GM23338 (cell line): ENCODE measurements around the gene PLXNB2. TPM values are rescaled to one million over a fixed set of nuclear protein-coding genes. Genes with fewer than 3 reads are reported as not detected.
A peak's percentile ranks its signal among the peaks of the same experiment; 100 is the strongest.

Source experiments
- ATAC-seq: fragments of 200-7000 bp; cut with Tn5 transposase; 3 replicates; pipeline ENCODE4 v1.9.1; 2020
- DNase-seq: peaks from one replicate; pipeline ENCODE4 v3.0.0-alpha.2; 2015; ENCODE audit warnings: low spot score
- H2AFZ ChIP-seq: fragments of 200-600 bp; sonication (generic); 2 replicates; pipeline ENCODE4 v1.8.0; 2016; ENCODE audit warnings: antibody characterized with exemption, mild to moderate bottlenecking, moderate library complexity
- H3F3A ChIP-seq: fragments of 200-600 bp; sonication (generic); replicated peaks from 2 replicates; pipeline ENCODE4 v1.8.0; 2017; ENCODE audit warnings: antibody characterized with exemption, mixed run types, low read depth
- H3K27ac ChIP-seq: fragments of 200-600 bp; sonication (generic); 2 replicates; pipeline ENCODE4 v1.6.1; 2016; ENCODE audit warnings: low read depth
- H3K27me3 ChIP-seq: fragments of 200-600 bp; sonication (generic); 2 replicates; pipeline ENCODE4 v1.8.0; 2016; ENCODE audit warnings: mild to moderate bottlenecking, mixed run types, moderate library complexity; ENCODE audit not compliant: insufficient read depth
- H3K36me3 ChIP-seq: fragments of 200-600 bp; sonication (generic); 2 replicates; pipeline ENCODE4 v1.8.0; 2016; ENCODE audit warnings: mild to moderate bottlenecking; ENCODE audit not compliant: insufficient read depth
- H3K4me1 ChIP-seq: fragments of 200-600 bp; sonication (generic); 2 replicates; pipeline ENCODE4 v1.8.0; 2016; ENCODE audit warnings: mild to moderate bottlenecking, moderate library complexity; ENCODE audit not compliant: insufficient read depth
- H3K4me2 ChIP-seq: fragments of 200-600 bp; sonication (generic); 2 replicates; pipeline ENCODE4 v1.7.1; 2017; ENCODE audit warnings: mixed run types
- H3K4me3 ChIP-seq: fragments of 200-600 bp; sonication (generic); 2 replicates; pipeline ENCODE4 v1.6.1; 2016; ENCODE audit warnings: mixed run types
- H3K79me2 ChIP-seq: fragments of 200-600 bp; sonication (generic); replicated peaks from 2 replicates; pipeline ENCODE4 v1.8.0; 2017; ENCODE audit warnings: mild to moderate bottlenecking; ENCODE audit not compliant: insufficient read depth
- H3K9me2 ChIP-seq: fragments of 200-600 bp; sonication (generic); 2 replicates; pipeline ENCODE4 v1.8.0; 2017; ENCODE audit not compliant: insufficient read depth
- H4K20me1 ChIP-seq: fragments of 200-600 bp; sonication (generic); replicated peaks from 2 replicates; pipeline ENCODE4 v1.8.0; 2017; ENCODE audit warnings: mild to moderate bottlenecking; ENCODE audit not compliant: insufficient read depth
- H3K27ac Mint-ChIP-seq: 2 replicates; pipeline ENCODE4 v1.8.0; 2020; ENCODE audit warnings: inconsistent platforms, mild to moderate bottlenecking, moderate library complexity, mixed read lengths
- H3K27me3 Mint-ChIP-seq: 3 replicates; pipeline ENCODE4 v1.8.0; 2022; ENCODE audit warnings: low read depth, mild to moderate bottlenecking, moderate library complexity, mixed read lengths, inconsistent platforms; ENCODE audit not compliant: insufficient read depth, poor library complexity
- H3K36me3 Mint-ChIP-seq: 3 replicates; pipeline ENCODE4 v1.8.0; 2021; ENCODE audit warnings: low read depth, mild to moderate bottlenecking, inconsistent platforms, moderate library complexity, mixed read lengths
- H3K4me1 Mint-ChIP-seq: 3 replicates; pipeline ENCODE4 v1.8.0; 2020; ENCODE audit warnings: mild to moderate bottlenecking, inconsistent platforms, mixed read lengths
- H3K4me3 Mint-ChIP-seq: 3 replicates; pipeline ENCODE4 v1.8.0; 2021; ENCODE audit warnings: moderate library complexity, mild to moderate bottlenecking, inconsistent platforms, mixed read lengths
- H3K9me3 Mint-ChIP-seq: 3 replicates; pipeline ENCODE4 v1.8.0; 2020; ENCODE audit warnings: moderate library complexity, mild to moderate bottlenecking, inconsistent platforms, mixed read lengths
- JUNB ChIP-seq: IDR thresholded peaks from one replicate; pipeline ENCODE4 v1.6.1; 2016; ENCODE audit warnings: antibody characterized with exemption; ENCODE audit not compliant: unreplicated experiment
- ZNF114 ChIP-seq: fragments of 250-450 bp; sonication (Bioruptor Pico); IDR thresholded peaks from 2 replicates; pipeline ENCODE4 v1.5.0; 2020; ENCODE audit warnings: mild to moderate bottlenecking, moderate library complexity
- polyA plus RNA-seq: library from polyadenylated mRNA; unstranded; fragments of >200 nt; fragmentation: Nextera tagmentation; extraction: Ambion mirVana; gene quantifications from 2 replicates; pipeline ENCODE4 v1.2.1, GENCODE V29; 2016
- total RNA-seq: library from RNA; depleted of rRNA; stranded (reverse); fragments of >200 nt; shearing (Covaris generic); gene quantifications from 2 replicates; pipeline ENCODE4 v1.2.3, GENCODE V29; 2014
- TF ChIP-seq, protein P1 (sequence below), 2 experiments: fragments of 200-600 bp in 1 of 2; sonication (generic) in 1 of 2; conservative IDR thresholded peaks; 2 replicates each; pipeline versions ENCODE4 v1.5.1 to v1.6.1; 2016 to 2017; ENCODE audit warnings: antibody characterized with exemption in 2 of 2, low read depth in 2 of 2, mild to moderate bottlenecking in 2 of 2, moderate library complexity in 1 of 2
- TF ChIP-seq, protein P2 (sequence below): IDR thresholded peaks from 2 replicates; pipeline ENCODE4 v1.6.1; 2016; ENCODE audit warnings: antibody characterized with exemption

Gene PLXNB2
- total and polyA plus RNA-seq, 2 experiments from 2014 or later = 29.1 to 66.3 TPM

DNA sequence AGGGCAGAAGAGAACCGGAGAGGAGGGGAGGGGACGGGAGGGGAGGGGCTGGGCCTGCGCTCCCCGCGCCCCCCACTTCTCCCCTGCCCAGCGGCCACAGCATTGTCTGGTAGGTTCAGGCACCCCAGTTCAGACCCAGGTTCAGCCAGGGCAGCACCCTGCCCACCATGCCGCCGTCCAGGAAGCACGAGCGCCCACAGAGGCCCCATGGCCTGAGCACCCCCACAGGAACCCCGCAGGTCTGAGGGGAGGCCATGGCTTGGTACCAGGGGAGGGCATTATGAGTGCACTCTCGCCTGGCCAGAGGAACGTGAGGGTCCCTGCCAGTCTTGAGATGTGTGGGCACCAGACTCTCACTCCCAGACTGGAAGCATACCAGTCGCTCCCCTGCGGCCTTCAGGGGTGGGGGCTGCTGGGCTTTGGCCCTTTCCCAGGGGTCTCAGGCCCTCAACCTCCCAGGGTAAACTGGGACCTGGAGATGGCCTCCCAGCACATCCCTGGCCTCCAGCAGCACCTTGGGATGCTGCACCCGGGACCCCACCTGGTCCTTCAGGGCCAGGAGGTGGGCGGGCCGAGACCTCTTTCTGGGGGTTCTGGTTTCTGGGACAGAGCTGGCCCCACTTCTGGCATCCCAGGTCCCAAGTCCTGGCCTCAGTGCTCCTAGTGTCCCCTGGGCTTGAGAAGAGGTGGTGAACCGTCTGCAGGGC lies 597 bp upstream of the PLXNB2 start:
- Mint-ChIP-seq H3K4me3 (no peak overlapping the region), H3K27ac (no peak overlapping the region), H3K27me3 (peaks cover 28% of the 10 kb centered on the region), H3K36me3 (no peaks in the 10 kb centered on the region), H3K4me1 (peaks cover 20% of the 10 kb centered on the region), H3K9me3 (no peaks in the 10 kb centered on the region)
- no peak overlapping the region for H3K4me2 ChIP-seq
- H3K27ac ChIP-seq = no peak overlapping the region
- H3F3A ChIP-seq = 0 out of 2 replicates have a peak, but pooled peaks cover 6% of the 10 kb centered on the region
- no peaks in the 10 kb centered on the region for H3K79me2 ChIP-seq
- peaks cover 11% of the 10 kb centered on the region for H3K27me3 ChIP-seq
- TF ChIP-seq, protein P1, sequence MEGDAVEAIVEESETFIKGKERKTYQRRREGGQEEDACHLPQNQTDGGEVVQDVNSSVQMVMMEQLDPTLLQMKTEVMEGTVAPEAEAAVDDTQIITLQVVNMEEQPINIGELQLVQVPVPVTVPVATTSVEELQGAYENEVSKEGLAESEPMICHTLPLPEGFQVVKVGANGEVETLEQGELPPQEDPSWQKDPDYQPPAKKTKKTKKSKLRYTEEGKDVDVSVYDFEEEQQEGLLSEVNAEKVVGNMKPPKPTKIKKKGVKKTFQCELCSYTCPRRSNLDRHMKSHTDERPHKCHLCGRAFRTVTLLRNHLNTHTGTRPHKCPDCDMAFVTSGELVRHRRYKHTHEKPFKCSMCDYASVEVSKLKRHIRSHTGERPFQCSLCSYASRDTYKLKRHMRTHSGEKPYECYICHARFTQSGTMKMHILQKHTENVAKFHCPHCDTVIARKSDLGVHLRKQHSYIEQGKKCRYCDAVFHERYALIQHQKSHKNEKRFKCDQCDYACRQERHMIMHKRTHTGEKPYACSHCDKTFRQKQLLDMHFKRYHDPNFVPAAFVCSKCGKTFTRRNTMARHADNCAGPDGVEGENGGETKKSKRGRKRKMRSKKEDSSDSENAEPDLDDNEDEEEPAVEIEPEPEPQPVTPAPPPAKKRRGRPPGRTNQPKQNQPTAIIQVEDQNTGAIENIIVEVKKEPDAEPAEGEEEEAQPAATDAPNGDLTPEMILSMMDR (conservative IDR thresholded peaks at IDR 0.05; ENCODE audit: low read depth in 2 of 2) = no peak
- TF ChIP-seq ZNF114 (CRISPR knock-in tag) = no peak
- no peak for TF ChIP-seq JUNB
- TF ChIP-seq, protein P2, sequence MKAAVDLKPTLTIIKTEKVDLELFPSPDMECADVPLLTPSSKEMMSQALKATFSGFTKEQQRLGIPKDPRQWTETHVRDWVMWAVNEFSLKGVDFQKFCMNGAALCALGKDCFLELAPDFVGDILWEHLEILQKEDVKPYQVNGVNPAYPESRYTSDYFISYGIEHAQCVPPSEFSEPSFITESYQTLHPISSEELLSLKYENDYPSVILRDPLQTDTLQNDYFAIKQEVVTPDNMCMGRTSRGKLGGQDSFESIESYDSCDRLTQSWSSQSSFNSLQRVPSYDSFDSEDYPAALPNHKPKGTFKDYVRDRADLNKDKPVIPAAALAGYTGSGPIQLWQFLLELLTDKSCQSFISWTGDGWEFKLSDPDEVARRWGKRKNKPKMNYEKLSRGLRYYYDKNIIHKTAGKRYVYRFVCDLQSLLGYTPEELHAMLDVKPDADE = no peak
- H2AFZ ChIP-seq = no peak overlapping the region
- peaks cover 5% of the 10 kb centered on the region for H4K20me1 ChIP-seq
- peaks cover 19% of the 10 kb centered on the region; the same call in 1 of the 2 replicates for H3K4me1 ChIP-seq
- no peaks in the 10 kb centered on the region for H3K36me3 ChIP-seq
- DNase-seq = no peak
- no peak overlapping the region for H3K4me3 ChIP-seq
- no peak for ATAC-seq
- H3K9me2 ChIP-seq = no peaks in the 10 kb centered on the region

GRCh38 chr22:50305923-50306566 lies 1.4 kb downstream of the PLXNB2 start:
- H4K20me1 ChIP-seq = peaks cover 5% of the 10 kb centered on the region
- Mint-ChIP-seq H3K4me1 (peaks cover 20% of the 10 kb centered on the region), H3K27ac (no peak overlapping the region), H3K27me3 (peaks cover 29% of the 10 kb centered on the region), H3K4me3 (peak overlapping the region; percentile 70), H3K9me3 (no peaks in the 10 kb centered on the region), H3K36me3 (no peaks in the 10 kb centered on the region)
- no peak overlapping the region for H3K27ac ChIP-seq
- H3K79me2 ChIP-seq = no peaks in the 10 kb centered on the region
- no peak overlapping the region for H2AFZ ChIP-seq
- peak overlapping the region; percentile 69 for H3K4me3 ChIP-seq
- H3K9me2 ChIP-seq = no peaks in the 10 kb centered on the region
- peak overlapping the region; percentile 88 for H3K4me2 ChIP-seq
- no peaks in the 10 kb centered on the region for H3K36me3 ChIP-seq
- DNase-seq (peak; percentile 51), ATAC-seq (no peak)
- peaks cover 19% of the 10 kb centered on the region; the same call in 1 of the 2 replicates for H3K4me1 ChIP-seq
- peaks cover 11% of the 10 kb centered on the region for H3K27me3 ChIP-seq
- 0 out of 2 replicates have a peak, but pooled peaks cover 6% of the 10 kb centered on the region for H3F3A ChIP-seq
- TF ChIP-seq JUNB = no peak
